Endothelial cell of umbilical vein (primary cell): ENCODE measurements around the gene TLR9. TPM values are rescaled to one million over a fixed set of nuclear protein-coding genes. Genes with fewer than 3 reads are reported as not detected.

Source experiments
- BruUV-seq: library from RNA; stranded (reverse); fragments of 400-500 nt; replicated peaks from 2 replicates; lab custom pipeline; 2021; lab: Mats Ljungman, UMichigan
- CTCF ChIA-PET: fragments of 300-600, 350-600 bp; sonication (Branson Sonifier 250); formaldehyde crosslinking; loops from one replicate; lab custom pipeline; 2021; ENCODE audit warnings: antibody characterized with exemption, inconsistent platforms; lab: Charles Lee
- POLR2A ChIA-PET: fragments of 300-600, 350-600 bp; sonication (Branson Sonifier 250); formaldehyde crosslinking; loops from one replicate; lab custom pipeline; 2021; ENCODE audit warnings: antibody characterized with exemption, inconsistent platforms; lab: Charles Lee
- DNase-seq: peaks from one replicate; pipeline ENCODE4 v3.0.0-alpha.2; 2011; ENCODE audit warnings: low read depth, low spot score
- FAIRE-seq: peaks from 2 replicates; lab custom pipeline; 2011; peaks lifted over from hg19 to GRCh38; lab: Jason Lieb, UNC
- H2AFZ ChIP-seq: 2 replicates; pipeline ENCODE4 v1.6.0; 2012; ENCODE audit warnings: low read depth, low read length, control low read depth, inconsistent platforms
- H3K27ac ChIP-seq: 2 replicates; pipeline ENCODE4 v1.5.1; 2011; ENCODE audit warnings: low read depth, mild to moderate bottlenecking, control low read depth, low read length, moderate library complexity; ENCODE audit not compliant: insufficient read depth
- H3K27me3 ChIP-seq, 2 experiments: 2 replicates each; pipeline versions ENCODE4 v1.6.0 to v1.6.1; 2011; ENCODE audit warnings: low read length in 2 of 2, mixed read lengths in 1 of 2; ENCODE audit not compliant: control insufficient read depth in 2 of 2, insufficient read depth in 2 of 2
- H3K36me3 ChIP-seq, 2 experiments: 2 replicates in 1 of 2; 3 replicates in 1 of 2; pipeline ENCODE4 v1.5.1; 2011; ENCODE audit warnings: low read length in 2 of 2, mild to moderate bottlenecking in 1 of 2, moderate library complexity in 1 of 2; ENCODE audit not compliant: control insufficient read depth in 2 of 2, insufficient read depth in 2 of 2; ENCODE audit errors: extremely low read depth in 1 of 2
- H3K4me1 ChIP-seq: 3 replicates; pipeline ENCODE4 v1.5.1; 2011; ENCODE audit warnings: mild to moderate bottlenecking, low read length; ENCODE audit not compliant: control insufficient read depth, insufficient read depth; ENCODE audit errors: extremely low read depth
- H3K4me2 ChIP-seq: 2 replicates; pipeline ENCODE4 v1.6.1; 2011; ENCODE audit warnings: low read length, control low read depth, mixed read lengths; ENCODE audit not compliant: insufficient read depth
- H3K4me3 ChIP-seq, 3 experiments: fragments of 200-600 bp in 1 of 3; sonication (generic), shearing (Covaris generic) in 1 of 3; replicated peaks in 1 of 3; 2 replicates each; pipeline ENCODE4 v1.5.1; 2011 to 2016; ENCODE audit warnings: control low read depth in 3 of 3, low read length in 3 of 3, mild to moderate bottlenecking in 2 of 3, inconsistent platforms in 1 of 3, low read depth in 1 of 3, moderate library complexity in 1 of 3; ENCODE audit not compliant: insufficient read depth in 1 of 3
- H3K79me2 ChIP-seq: 2 replicates; pipeline ENCODE4 v1.6.0; 2012; ENCODE audit warnings: low read length, inconsistent platforms; ENCODE audit not compliant: control insufficient read depth, insufficient read depth
- H3K9ac ChIP-seq: replicated peaks from 2 replicates; pipeline ENCODE3; 2011; ENCODE audit warnings: low read length, control low read depth; ENCODE audit not compliant: insufficient read depth; ENCODE audit errors: extremely low read depth
- H3K9me1 ChIP-seq: replicated peaks from 3 replicates; pipeline ENCODE4 v1.6.0; 2011; ENCODE audit warnings: mild to moderate bottlenecking, low read length; ENCODE audit not compliant: control insufficient read depth, insufficient read depth; ENCODE audit errors: extremely low read depth
- H3K9me3 ChIP-seq: replicated peaks from 2 replicates; pipeline ENCODE4 v1.5.1; 2012; ENCODE audit warnings: low read length, inconsistent platforms; ENCODE audit not compliant: control insufficient read depth, insufficient read depth
- H4K20me1 ChIP-seq: replicated peaks from 2 replicates; pipeline ENCODE3; 2011; ENCODE audit warnings: mild to moderate bottlenecking, low read length; ENCODE audit not compliant: control insufficient read depth, insufficient read depth; ENCODE audit errors: extremely low read depth
- EZH2 ChIP-seq: IDR thresholded peaks from 2 replicates; pipeline ENCODE4 v1.6.1; 2012; ENCODE audit warnings: borderline replicate concordance, low read depth, mild to moderate bottlenecking, moderate library complexity, low read length, inconsistent platforms; ENCODE audit not compliant: severe bottlenecking
- FOS ChIP-seq: IDR thresholded peaks from 2 replicates; pipeline ENCODE4 v1.6.1; 2011; ENCODE audit warnings: mild to moderate bottlenecking, low read length, moderate library complexity, borderline replicate concordance; ENCODE audit not compliant: insufficient read depth
- GATA2 ChIP-seq: IDR thresholded peaks from 2 replicates; pipeline ENCODE4 v1.7.0; 2011; ENCODE audit warnings: low read depth, mild to moderate bottlenecking, moderate library complexity, mixed read lengths, low read length; ENCODE audit not compliant: insufficient read length, insufficient read depth
- JUN ChIP-seq: IDR thresholded peaks from 2 replicates; pipeline ENCODE4 v1.6.1; 2011; ENCODE audit warnings: borderline replicate concordance, low read depth; ENCODE audit not compliant: insufficient read length, insufficient read depth
- MYC ChIP-seq: IDR thresholded peaks from one replicate; pipeline ENCODE4 v1.6.1; 2011; ENCODE audit warnings: mild to moderate bottlenecking, low read depth, low read length
- POLR2A ChIP-seq: IDR thresholded peaks from 2 replicates; pipeline ENCODE4 v1.6.1; 2012; ENCODE audit warnings: low read depth, mild to moderate bottlenecking, control low read depth, low read length
- POLR2AphosphoS5 ChIP-seq: IDR thresholded peaks from 2 replicates; pipeline ENCODE4 v1.6.1; 2012; ENCODE audit warnings: low read depth, mild to moderate bottlenecking, control low read depth, low read length, moderate library complexity; ENCODE audit not compliant: insufficient read depth
- dilution Hi-C: fragments of 300-500 bp; cut with MboI; formaldehyde crosslinking; loops from one replicate; pipeline ENCODE4 v1.15.0; 2019; ENCODE audit warnings: low sequenced_read_pairs; ENCODE audit not compliant: extremely low pct_ligation_motif_present
- intact Hi-C: fragments of 100-400 bp; cut with micrococcal nuclease; formaldehyde crosslinking; loops from one replicate; pipeline ENCODE4 v1.10.0; 2022
- polyA plus RNA-seq, 4 experiments: library from polyadenylated mRNA; depleted of rRNA in 3 of 4; stranded (reverse) in 3 of 4; unstranded in 1 of 4; fragments of >200 nt; gene quantifications; 2 replicates each; pipeline versions ENCODE4 v1.2.1 to v1.2.3, GENCODE V29; 2011 to 2012; ENCODE audit warnings: missing spikeins in 1 of 4
- total RNA-seq: library from RNA; stranded (reverse); gene quantifications from 2 replicates; pipeline ENCODE4 v1.2.3, GENCODE V29; 2021
- TF ChIP-seq, protein P1 (sequence below): IDR thresholded peaks from 2 replicates; pipeline ENCODE4 v1.6.1; 2011; ENCODE audit not compliant: insufficient read depth, insufficient read length
- TF ChIP-seq, protein P2 (sequence below), 2 donors: IDR thresholded peaks; 1 replicate in 1 of 2; 2 replicates in 1 of 2; pipeline ENCODE4 v1.5.1; 2011; ENCODE audit warnings: low read length in 2 of 2, mild to moderate bottlenecking in 2 of 2, moderate library complexity in 2 of 2, control low read depth in 1 of 2, inconsistent platforms in 1 of 2, low read depth in 1 of 2; ENCODE audit not compliant: insufficient read depth in 1 of 2; ENCODE audit errors: extremely low read depth in 1 of 2

TLR9 gene
- total and polyA plus RNA-seq, 2 donors (not counting 3 experiments of a cell fraction or from before 2014, with no cell fraction given), result not detected

DNA sequence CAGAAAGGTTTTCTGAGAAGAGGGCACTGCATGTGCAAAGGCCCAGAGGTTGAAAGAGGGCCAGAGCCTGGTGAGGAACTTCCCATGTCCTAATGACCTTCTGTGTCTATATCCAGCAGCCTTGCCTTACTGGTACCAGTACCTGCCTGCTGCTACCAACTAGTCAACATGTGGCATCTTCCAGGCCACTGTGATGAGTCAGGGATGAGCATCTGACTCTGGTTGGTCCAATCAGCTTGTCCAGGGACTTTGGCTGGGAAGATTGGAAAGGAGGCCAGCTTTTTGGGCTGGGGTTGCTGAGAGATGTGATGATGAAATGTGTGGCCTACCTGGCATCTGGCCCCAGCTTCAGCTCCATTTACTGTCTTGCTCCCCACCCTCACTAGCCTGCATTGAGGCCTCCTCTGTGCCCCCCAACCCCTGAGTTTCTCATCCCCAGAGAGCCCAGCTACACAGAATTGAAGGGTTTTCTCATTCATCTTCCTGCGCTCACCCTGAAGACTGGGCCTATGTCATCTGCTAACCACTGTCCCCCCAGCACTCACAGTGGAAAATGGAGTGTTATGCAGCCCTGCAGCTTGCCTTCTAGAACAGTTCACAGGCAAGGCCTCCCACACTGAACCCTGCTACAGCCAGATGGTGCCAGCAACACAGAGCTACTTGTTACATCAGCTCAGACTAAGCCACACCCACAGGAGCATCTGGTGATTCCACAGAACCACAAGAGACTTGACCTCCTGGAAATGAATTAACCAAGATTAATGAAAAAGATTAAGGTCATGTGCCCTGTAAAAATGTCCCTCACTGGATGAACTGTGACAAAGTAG, 14.8 kb upstream of the TLR9 start:
- Histone ChIP-seq H2AFZ (no peak overlapping the region), H3K36me3 (no peaks in the 10 kb centered on the region), H3K4me1 (peaks cover 34% of the 10 kb centered on the region), H3K9ac (no peak overlapping the region), H3K79me2 (peaks cover 34% of the 10 kb centered on the region), H4K20me1 (no peaks in the 10 kb centered on the region), H3K27me3 (no peaks in the 10 kb centered on the region), H3K4me3 (peak overlapping the region in 1 of 3 experiments; percentile 54), H3K27ac (no peak overlapping the region), H3K9me3 (no peaks in the 10 kb centered on the region), H3K4me2 (peak overlapping the region; percentile 49), H3K9me1 (no peaks in the 10 kb centered on the region)
- ChIA-PET CTCF (interaction anchor here (0.6 to 7.3 kb wide), 11 partner anchors 8 to 99 kb away, joined by 3 to 104 read pairs (median 4); partner anchors contain the start of genes GLYCTK, TLR9 and WDR82), POLR2A (interaction anchor here (0.8 kb wide), 1 partner anchor 39 kb away, joined by 3 read pairs; no protein-coding TSS in a partner anchor)
- dilution Hi-C loops (no loop called here), intact Hi-C loops (no loop called here)
- BruUV-seq, result no TSS peak
- no peak for DNase-seq
- FAIRE-seq, result no peak
- TF ChIP-seq, protein P1, sequence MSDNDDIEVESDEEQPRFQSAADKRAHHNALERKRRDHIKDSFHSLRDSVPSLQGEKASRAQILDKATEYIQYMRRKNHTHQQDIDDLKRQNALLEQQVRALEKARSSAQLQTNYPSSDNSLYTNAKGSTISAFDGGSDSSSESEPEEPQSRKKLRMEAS, result no peak
- TF ChIP-seq MYC (no peak), EZH2 (no peak), FOS (no peak), JUN (no peak), POLR2A (no peak), GATA2 (no peak), POLR2AphosphoS5 (no peak)
- TF ChIP-seq, protein P2, sequence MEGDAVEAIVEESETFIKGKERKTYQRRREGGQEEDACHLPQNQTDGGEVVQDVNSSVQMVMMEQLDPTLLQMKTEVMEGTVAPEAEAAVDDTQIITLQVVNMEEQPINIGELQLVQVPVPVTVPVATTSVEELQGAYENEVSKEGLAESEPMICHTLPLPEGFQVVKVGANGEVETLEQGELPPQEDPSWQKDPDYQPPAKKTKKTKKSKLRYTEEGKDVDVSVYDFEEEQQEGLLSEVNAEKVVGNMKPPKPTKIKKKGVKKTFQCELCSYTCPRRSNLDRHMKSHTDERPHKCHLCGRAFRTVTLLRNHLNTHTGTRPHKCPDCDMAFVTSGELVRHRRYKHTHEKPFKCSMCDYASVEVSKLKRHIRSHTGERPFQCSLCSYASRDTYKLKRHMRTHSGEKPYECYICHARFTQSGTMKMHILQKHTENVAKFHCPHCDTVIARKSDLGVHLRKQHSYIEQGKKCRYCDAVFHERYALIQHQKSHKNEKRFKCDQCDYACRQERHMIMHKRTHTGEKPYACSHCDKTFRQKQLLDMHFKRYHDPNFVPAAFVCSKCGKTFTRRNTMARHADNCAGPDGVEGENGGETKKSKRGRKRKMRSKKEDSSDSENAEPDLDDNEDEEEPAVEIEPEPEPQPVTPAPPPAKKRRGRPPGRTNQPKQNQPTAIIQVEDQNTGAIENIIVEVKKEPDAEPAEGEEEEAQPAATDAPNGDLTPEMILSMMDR (IDR thresholded peaks at IDR 0.05; ENCODE audit: extremely low read depth in 1 of 2, insufficient read depth in 1 of 2, low read depth in 1 of 2, low read length in 2 of 2), result no peak
